ENCODE data around the gene IFT22.
"Not testable (repeated sequence)": the region's sequence is repeated elsewhere in the genome, so short reads cannot be mapped to it uniquely, and the experiment has no call there.

Gene IFT22

DNA sequence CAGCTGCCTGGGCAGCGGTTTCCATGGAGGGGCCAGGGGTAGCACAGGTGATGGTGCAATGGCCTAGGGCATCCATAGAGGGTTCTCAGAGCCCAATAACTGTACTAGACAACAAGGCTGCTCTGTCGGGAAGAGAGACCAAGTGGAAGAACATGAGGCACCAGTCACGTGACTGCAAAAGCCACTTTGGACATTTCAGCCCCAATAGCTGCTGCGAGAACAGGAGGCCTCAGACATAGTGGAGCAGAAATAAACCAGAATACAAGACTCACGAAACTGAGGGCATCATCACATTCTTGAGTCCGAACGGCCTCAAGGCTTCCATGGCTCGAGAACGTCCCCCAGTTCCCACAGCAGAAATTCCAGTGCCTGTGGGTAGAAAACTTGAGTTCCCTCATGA is 44.5 kb downstream of the IFT22 start:
- no peak for DNase-seq

DNA sequence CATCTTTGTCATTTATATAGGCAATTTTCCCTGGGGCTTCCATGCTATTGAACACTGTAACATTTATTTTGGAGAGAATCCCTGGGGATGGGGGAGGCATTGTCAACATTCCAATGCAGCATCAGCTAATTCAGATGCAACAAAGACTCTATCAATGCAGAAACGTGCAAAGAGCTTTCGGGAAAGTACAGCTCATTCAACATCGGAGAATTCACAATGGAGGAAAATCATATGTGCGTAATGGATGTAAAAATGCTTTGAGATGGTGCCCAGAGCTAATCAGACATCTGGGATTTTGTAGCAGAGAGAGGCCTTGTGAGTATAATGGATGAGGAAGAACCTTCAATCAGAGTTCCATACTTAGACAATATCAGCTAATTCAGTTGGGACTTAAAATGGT is 48.4 kb downstream of the IFT22 start:
- DNase-seq: no peak

DNA sequence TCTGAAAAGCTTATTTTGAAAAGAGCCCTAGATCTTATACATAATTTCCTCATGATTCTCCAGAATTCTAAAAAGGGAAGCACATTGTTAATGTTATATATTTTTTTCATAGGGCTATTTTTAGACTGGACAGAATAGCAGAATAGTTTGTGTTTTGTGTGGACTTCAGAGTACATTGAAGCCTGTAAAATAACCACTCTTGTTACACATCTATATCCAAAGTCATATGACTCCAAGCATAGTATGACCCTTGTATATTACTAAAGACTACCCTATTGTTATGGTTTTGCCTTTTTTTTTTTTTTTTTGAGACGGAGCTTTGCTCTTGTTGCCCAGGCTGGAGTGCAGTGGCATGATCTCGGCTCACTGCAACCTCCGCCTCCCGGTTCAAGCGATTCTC is 50.6 kb downstream of the IFT22 start:
- no peak for DNase-seq

GRCh38 chr7:101269664-101270063 is 51.9 kb downstream of the IFT22 start:
- DNase-seq: no peak

- DNase-seq: no peak
These were observed 55.7 kb downstream of the IFT22 start for GRCh38 chr7:101265622-101266516.

DNA sequence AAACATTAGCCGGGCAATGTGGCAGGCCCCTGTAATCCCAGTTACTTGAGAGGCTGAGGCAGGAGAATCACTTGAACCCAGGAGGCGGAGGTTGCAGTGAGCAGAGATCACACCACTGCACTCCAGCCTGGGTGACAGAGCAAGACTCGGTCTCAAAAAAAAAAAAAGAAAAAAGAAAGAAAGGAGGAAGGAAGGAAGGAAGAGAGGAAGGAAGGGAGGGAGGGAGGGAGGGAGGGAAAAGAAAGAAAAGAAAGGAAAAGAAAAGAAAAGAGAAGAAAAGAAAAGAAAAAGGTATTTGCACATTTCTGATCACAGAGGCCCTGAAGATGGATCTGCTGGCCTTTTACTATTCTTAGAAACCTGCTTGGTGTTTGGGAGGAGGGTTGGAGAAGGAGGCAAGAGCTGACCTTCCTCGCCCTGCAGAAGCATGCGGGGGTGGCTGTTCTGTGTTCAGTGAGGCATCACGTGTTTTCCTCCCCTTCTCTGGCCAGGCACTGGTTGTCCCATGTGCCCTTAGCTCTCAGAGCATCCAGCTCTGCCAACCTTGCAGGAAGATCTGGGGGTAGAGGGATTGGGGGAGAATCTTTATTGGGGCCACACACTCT is 57.4 kb downstream of the IFT22 start:
- DNase-seq: not testable (repeated sequence)
